Measurements from ENCODE around the gene FRMD3.

- TF ChIP-seq CTCF (IDR thresholded peaks at IDR 0.05) (no peak), EZH2 (IDR thresholded peaks at IDR 0.05) (no peak), EZH2phosphoT487 (IDR thresholded peaks at IDR 0.05) (no peak)
Observed at GRCh38 chr9:83264315-83264714, 273.9 kb downstream of the FRMD3 start.
